Calu3 (cell line): Measurements from ENCODE around the gene WFIKKN1. TPM values are rescaled to one million over a fixed set of nuclear protein-coding genes. Genes with fewer than 3 reads are reported as not detected.

Source experiments
- BruUV-seq: library from RNA; stranded (reverse); fragments of 400-500 nt; replicated peaks from 2 replicates; lab custom pipeline; 2021; lab: Mats Ljungman, UMichigan
- CTCF ChIA-PET: fragments of 300-600 bp; sonication (Branson Sonifier 250); formaldehyde crosslinking; loops from one replicate; lab custom pipeline; 2022; ENCODE audit warnings: antibody characterized with exemption; lab: Charles Lee
- DNase-seq: peaks from one replicate; pipeline ENCODE4 v3.0.0; 2022
- H3K27ac Mint-ChIP-seq: one replicate; pipeline ENCODE4 v1.8.0; 2022; ENCODE audit warnings: mixed read lengths; ENCODE audit not compliant: unreplicated experiment
- H3K27me3 Mint-ChIP-seq: one replicate; pipeline ENCODE4 v1.8.0; 2022; ENCODE audit warnings: mixed read lengths; ENCODE audit not compliant: unreplicated experiment
- H3K36me3 Mint-ChIP-seq: one replicate; pipeline ENCODE4 v1.8.0; 2022; ENCODE audit warnings: mild to moderate bottlenecking, moderate library complexity, mixed read lengths; ENCODE audit not compliant: insufficient read depth, unreplicated experiment
- H3K4me1 Mint-ChIP-seq: one replicate; pipeline ENCODE4 v1.8.0; 2022; ENCODE audit warnings: mild to moderate bottlenecking, low read depth, mixed read lengths; ENCODE audit not compliant: unreplicated experiment
- H3K4me3 Mint-ChIP-seq: one replicate; pipeline ENCODE4 v1.8.0; 2022; ENCODE audit warnings: mild to moderate bottlenecking, low read depth, moderate library complexity, mixed read lengths; ENCODE audit not compliant: unreplicated experiment
- H3K9me3 Mint-ChIP-seq: one replicate; pipeline ENCODE4 v1.8.0; 2022; ENCODE audit warnings: low read depth, mixed read lengths; ENCODE audit not compliant: unreplicated experiment
- intact Hi-C: fragments of 100-400 bp; cut with micrococcal nuclease; formaldehyde crosslinking; loops from one replicate; pipeline ENCODE4 v1.10.0; 2022; ENCODE audit not compliant: unreplicated experiment
- total RNA-seq: library from RNA; stranded (reverse); gene quantifications from 2 replicates; pipeline ENCODE4 v1.2.3, GENCODE V29; 2022
- TF ChIP-seq, protein P1 (sequence below): fragments of 200-600 bp; IDR thresholded peaks from one replicate; pipeline ENCODE4 v1.8.0; 2022; ENCODE audit warnings: antibody characterized with exemption; ENCODE audit not compliant: unreplicated experiment

WFIKKN1 gene
- total RNA-seq, 1 experiment from 2014 or later: 0.90 TPM

DNA sequence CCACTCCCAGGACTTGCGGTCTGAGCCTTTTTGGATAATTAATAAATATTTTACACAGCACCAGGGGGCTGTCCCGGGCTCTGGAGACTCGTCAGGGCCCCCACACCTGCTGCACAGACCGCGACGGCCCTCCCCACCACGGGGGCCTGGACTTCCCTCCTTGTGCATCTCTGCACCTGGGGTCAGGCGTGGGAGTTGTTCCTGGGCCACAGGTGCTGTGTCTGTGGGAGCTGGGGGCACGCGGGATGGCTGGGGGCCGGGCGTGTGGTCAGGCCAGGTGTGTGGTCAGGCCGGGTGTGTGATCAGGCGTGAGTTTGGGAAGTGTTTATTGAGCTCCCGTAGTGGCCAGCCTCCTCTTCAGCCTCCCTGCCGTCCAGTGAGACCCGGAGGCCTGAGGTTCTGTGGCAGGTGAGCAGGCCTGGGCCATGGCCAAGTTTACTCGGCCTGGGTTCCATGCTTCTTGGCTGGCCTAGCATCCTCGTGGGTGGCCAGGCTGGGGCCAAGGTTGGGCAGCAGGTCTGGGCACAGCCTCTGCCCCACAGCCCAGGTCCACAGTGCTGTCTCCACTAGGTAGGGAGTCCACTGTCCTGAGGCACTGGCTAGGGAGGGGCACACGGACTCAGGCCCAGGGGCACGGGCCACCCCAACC, 47.5 kb downstream of the WFIKKN1 start:
- DNase-seq: no peak
- CTCF ChIA-PET: no interaction called here
- intact Hi-C loops: no loop called here
- Mint-ChIP-seq H3K27ac (no peak overlapping the region), H3K36me3 (peaks cover 76% of the 10 kb centered on the region), H3K4me3 (no peak overlapping the region), H3K4me1 (peaks cover 22% of the 10 kb centered on the region), H3K27me3 (no peaks in the 10 kb centered on the region), H3K9me3 (no peaks in the 10 kb centered on the region)
- BruUV-seq: no TSS peak
- TF ChIP-seq, protein P1, sequence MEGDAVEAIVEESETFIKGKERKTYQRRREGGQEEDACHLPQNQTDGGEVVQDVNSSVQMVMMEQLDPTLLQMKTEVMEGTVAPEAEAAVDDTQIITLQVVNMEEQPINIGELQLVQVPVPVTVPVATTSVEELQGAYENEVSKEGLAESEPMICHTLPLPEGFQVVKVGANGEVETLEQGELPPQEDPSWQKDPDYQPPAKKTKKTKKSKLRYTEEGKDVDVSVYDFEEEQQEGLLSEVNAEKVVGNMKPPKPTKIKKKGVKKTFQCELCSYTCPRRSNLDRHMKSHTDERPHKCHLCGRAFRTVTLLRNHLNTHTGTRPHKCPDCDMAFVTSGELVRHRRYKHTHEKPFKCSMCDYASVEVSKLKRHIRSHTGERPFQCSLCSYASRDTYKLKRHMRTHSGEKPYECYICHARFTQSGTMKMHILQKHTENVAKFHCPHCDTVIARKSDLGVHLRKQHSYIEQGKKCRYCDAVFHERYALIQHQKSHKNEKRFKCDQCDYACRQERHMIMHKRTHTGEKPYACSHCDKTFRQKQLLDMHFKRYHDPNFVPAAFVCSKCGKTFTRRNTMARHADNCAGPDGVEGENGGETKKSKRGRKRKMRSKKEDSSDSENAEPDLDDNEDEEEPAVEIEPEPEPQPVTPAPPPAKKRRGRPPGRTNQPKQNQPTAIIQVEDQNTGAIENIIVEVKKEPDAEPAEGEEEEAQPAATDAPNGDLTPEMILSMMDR: no peak

DNA sequence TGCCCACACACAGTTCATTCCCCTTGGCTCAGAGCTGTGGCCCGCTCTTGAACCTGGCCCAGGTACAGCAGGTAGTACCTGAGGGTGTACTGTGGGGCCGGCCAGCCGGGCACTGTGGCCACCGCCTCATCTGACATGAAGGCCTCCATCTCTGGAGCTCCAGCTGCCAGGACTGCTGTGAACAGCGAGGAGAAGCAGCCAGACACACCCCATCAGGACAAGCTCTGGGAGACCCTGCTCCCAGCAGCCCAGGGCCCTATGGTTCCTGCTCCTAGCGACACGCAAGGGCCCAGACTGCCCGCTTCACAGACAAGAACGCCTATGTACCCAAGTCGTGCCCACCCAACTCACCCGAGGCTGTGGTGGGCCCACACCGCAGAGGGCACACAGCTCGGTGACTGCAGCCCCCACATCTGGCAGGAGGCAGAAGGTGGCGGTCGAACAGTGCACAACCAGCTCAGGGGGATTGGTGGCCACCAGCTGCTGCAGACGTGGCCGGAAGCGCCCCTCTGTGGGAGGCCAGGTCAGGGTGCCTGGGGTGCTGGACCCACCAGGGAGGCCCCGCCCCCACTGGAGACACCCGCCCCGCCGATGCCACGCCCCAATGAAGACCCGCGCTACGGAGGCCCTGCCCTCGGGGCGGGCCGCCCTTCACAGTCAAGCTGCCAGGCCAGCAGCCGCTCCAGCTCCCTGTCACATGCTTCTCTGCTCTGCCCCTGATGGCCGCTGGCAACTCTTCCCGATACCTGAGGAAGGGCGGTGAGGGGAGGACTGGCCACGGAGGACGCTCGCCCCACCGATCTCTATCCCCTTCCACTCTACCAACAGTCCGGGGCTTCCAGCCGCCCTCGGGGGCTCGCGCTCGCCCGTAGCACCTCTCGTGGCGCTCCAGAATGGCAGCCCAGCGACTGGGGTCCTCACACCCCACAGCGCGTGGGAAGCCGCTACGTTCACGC, 48.4 kb downstream of the WFIKKN1 start:
- peaks cover 76% of the 10 kb centered on the region for H3K36me3 Mint-ChIP-seq
- no peak for DNase-seq
- no TSS peak for BruUV-seq
- no peak overlapping the region for H3K27ac Mint-ChIP-seq
- intact Hi-C loops: no loop called here
- H3K4me1 Mint-ChIP-seq: peaks cover 22% of the 10 kb centered on the region
- H3K27me3 Mint-ChIP-seq: no peaks in the 10 kb centered on the region
- H3K9me3 Mint-ChIP-seq: no peaks in the 10 kb centered on the region
- TF ChIP-seq, protein P1: no peak
- CTCF ChIA-PET: interaction anchor here (0.8 kb wide), 1 partner anchor 13 kb away, joined by 3 read pairs; no protein-coding TSS in a partner anchor
- H3K4me3 Mint-ChIP-seq: peak overlapping the region; percentile 94

DNA sequence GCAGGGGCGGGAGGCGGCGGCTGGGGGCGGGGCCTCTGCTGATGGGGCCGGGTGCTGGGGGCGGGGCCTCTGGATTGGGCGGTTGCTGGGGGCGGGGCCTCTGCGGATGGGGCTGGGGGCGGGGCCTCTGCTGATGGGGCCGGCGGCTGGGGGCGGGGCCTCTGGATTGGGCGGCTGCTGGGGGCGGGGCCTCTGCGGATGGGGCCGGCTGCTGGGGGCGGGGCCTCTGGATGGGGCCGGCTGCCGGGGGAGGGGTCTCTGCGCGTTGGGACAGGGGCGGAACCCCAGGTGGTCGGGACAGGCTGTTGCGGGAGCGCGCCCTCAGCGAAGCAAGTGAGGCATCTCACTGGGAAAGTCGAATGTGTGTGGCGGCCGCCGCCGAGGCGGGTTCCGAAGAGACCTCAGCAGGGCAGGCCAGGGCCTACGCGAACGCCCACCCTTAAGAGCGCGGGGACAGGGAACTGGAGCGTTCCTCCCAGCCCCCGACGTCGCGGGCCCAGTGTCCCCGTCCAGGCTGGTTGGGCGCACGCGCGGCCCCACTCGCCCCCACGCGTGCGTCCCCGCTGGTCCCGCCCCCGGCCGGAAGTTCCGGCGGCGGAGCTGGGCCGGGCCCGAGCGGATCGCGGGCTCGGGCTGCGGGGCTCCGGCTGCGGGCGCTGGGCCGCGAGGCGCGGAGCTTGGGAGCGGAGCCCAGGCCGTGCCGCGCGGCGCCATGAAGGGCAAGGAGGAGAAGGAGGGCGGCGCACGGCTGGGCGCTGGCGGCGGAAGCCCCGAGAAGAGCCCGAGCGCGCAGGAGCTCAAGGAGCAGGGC, 49.2 kb downstream of the WFIKKN1 start, which contains the start of gene STUB1:
Gene STUB1, plus strand, starts transcription at position 597 of the 811 bp plus-strand sequence. Its CDS starts 116 bp downstream, at position 713.
- H3K4me1 Mint-ChIP-seq: peaks cover 22% of the 10 kb centered on the region
- intact Hi-C loops: no loop called here
- no peaks in the 10 kb centered on the region for H3K27me3 Mint-ChIP-seq
- BruUV-seq: no TSS peak
- H3K9me3 Mint-ChIP-seq: no peaks in the 10 kb centered on the region
- peak within 1 kb of the TSS; percentile 89 for H3K27ac Mint-ChIP-seq
- CTCF ChIA-PET: interaction anchor here (0.7 to 1.2 kb wide), 4 partner anchors 10 to 307 kb away, joined by 3 read pairs; partner anchors contain the start of genes CIAO3 and WDR24
- peak within 1 kb of the TSS; percentile 94 for H3K4me3 Mint-ChIP-seq
- H3K36me3 Mint-ChIP-seq: peaks cover 78% of the 10 kb centered on the region
- TF ChIP-seq, protein P1: no peak
- DNase-seq: peak; percentile 93

DNA sequence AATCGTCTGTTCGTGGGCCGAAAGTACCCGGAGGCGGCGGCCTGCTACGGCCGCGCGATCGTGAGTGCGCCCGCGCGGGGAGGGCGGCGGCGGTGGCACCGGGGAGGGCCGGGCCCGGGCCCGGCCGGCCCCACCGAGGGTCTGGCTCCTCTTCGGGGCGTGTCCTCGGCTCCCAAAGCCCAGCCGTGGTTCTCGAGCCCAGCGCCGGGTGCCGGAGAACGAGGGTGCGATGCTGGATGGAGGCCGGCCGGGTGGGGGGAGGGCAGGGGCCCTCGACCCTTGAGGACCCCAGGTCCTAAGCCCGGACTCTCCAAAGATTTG, 49.8 kb downstream of the WFIKKN1 start:
- Mint-ChIP-seq H3K36me3 (peaks cover 79% of the 10 kb centered on the region), H3K9me3 (no peaks in the 10 kb centered on the region), H3K4me1 (peaks cover 22% of the 10 kb centered on the region), H3K27ac (peak overlapping the region; percentile 89), H3K27me3 (no peaks in the 10 kb centered on the region), H3K4me3 (peak overlapping the region; percentile 94)
- TF ChIP-seq, protein P1: no peak
- BruUV-seq: no TSS peak
- intact Hi-C loops: no loop called here
- no peak for DNase-seq
- CTCF ChIA-PET: interaction anchor here (0.7 to 1.2 kb wide), 3 partner anchors 9 to 306 kb away, joined by 3 read pairs; partner anchors contain the start of genes CIAO3 and WDR24
